22Rv1 (cell line): Measurements from ENCODE around the gene COL6A5.

Experiments used
- ZFX ChIP-seq: fragments of 450-650 bp; IDR thresholded peaks from 2 replicates; pipeline ENCODE4 v1.6.1; 2017; ENCODE audit warnings: antibody characterized with exemption, borderline replicate concordance
- TF ChIP-seq, protein P1 (sequence below): fragments of 450-650 bp; IDR thresholded peaks from 2 replicates; pipeline ENCODE4 v1.5.1; 2017; ENCODE audit warnings: mild to moderate bottlenecking

DNA sequence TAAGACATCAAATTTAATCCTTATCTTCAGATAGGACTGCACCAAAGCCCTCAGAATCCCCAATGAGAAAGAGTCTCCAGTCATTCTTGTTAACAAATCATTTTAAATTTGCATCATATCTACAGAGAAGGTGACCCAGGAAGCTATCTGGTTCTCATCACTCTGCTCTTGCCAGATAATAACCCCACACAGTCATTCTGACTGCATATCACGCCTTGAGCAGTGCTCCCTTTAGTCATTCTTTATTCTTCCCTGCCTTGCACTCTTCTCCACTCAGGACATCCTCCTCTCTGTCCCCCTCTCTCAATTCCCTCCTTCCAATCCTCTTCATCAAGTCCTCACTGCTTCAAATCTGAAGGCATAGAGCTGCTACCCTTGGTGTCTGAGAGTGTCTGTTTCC lies 87.8 kb downstream of the COL6A5 start:
- TF ChIP-seq, protein P1, sequence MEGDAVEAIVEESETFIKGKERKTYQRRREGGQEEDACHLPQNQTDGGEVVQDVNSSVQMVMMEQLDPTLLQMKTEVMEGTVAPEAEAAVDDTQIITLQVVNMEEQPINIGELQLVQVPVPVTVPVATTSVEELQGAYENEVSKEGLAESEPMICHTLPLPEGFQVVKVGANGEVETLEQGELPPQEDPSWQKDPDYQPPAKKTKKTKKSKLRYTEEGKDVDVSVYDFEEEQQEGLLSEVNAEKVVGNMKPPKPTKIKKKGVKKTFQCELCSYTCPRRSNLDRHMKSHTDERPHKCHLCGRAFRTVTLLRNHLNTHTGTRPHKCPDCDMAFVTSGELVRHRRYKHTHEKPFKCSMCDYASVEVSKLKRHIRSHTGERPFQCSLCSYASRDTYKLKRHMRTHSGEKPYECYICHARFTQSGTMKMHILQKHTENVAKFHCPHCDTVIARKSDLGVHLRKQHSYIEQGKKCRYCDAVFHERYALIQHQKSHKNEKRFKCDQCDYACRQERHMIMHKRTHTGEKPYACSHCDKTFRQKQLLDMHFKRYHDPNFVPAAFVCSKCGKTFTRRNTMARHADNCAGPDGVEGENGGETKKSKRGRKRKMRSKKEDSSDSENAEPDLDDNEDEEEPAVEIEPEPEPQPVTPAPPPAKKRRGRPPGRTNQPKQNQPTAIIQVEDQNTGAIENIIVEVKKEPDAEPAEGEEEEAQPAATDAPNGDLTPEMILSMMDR: no peak
- TF ChIP-seq ZFX: no peak
